H9 (cell line): ENCODE results near the gene UBA5. TPM values are rescaled to one million over a fixed set of nuclear protein-coding genes. Genes with fewer than 3 reads are reported as not detected.

ENCODE experiments used
- DNase-seq: peaks from one replicate; pipeline ENCODE4 v3.0.0-alpha.2; 2017
- H2AFZ ChIP-seq: one replicate; pipeline ENCODE4 v1.6.1; 2013; ENCODE audit warnings: mild to moderate bottlenecking, low read length, control low read depth, moderate library complexity
- H2AK5ac ChIP-seq: 2 replicates; pipeline ENCODE4 v1.6.1; 2013; ENCODE audit warnings: low read length, control low read depth, mixed read lengths; ENCODE audit not compliant: insufficient read length
- H2BK120ac ChIP-seq: one replicate; pipeline ENCODE4 v1.6.1; 2013; ENCODE audit warnings: low read depth, mild to moderate bottlenecking, low read length, control low read depth, inconsistent platforms; ENCODE audit not compliant: poor library complexity, severe bottlenecking
- H2BK12ac ChIP-seq: 2 replicates; pipeline ENCODE4 v1.6.1; 2013; ENCODE audit warnings: low read length, control low read depth, mixed read lengths, low read depth; ENCODE audit not compliant: insufficient read length
- H2BK15ac ChIP-seq: 2 replicates; pipeline ENCODE4 v1.6.1; 2013; ENCODE audit warnings: low read depth, low read length, control low read depth
- H2BK20ac ChIP-seq: one replicate; pipeline ENCODE4 v1.6.1; 2013; ENCODE audit warnings: low read depth, mild to moderate bottlenecking, low read length, control low read depth, inconsistent platforms; ENCODE audit not compliant: poor library complexity, severe bottlenecking
- H2BK5ac ChIP-seq: 2 replicates; pipeline ENCODE4 v1.6.1; 2013; ENCODE audit warnings: low read length, control low read depth, mixed read lengths; ENCODE audit not compliant: insufficient read length
- H3K14ac ChIP-seq: 2 replicates; pipeline ENCODE4 v1.6.1; 2013; ENCODE audit warnings: low read length, control low read depth; ENCODE audit not compliant: insufficient read depth
- H3K18ac ChIP-seq: 2 replicates; pipeline ENCODE4 v1.6.1; 2013; ENCODE audit warnings: low read depth, mild to moderate bottlenecking, mixed read lengths, low read length, control low read depth; ENCODE audit not compliant: insufficient read length
- H3K23ac ChIP-seq: 2 replicates; pipeline ENCODE4 v1.6.1; 2013; ENCODE audit warnings: low read length, control low read depth, mixed read lengths, low read depth; ENCODE audit not compliant: insufficient read length
- H3K23me2 ChIP-seq: 2 replicates; pipeline ENCODE4 v1.6.1; 2013; ENCODE audit warnings: low read depth, mild to moderate bottlenecking, mixed read lengths, low read length, control low read depth; ENCODE audit not compliant: insufficient read length, poor library complexity, severe bottlenecking
- H3K27ac ChIP-seq: 2 replicates; pipeline ENCODE4 v1.5.1; 2013; ENCODE audit warnings: low read length, control low read depth, mixed read lengths, low read depth; ENCODE audit not compliant: insufficient read length
- H3K27me3 ChIP-seq: 2 replicates; pipeline ENCODE4 v1.6.1; 2013; ENCODE audit warnings: low read length, control low read depth, inconsistent platforms; ENCODE audit not compliant: insufficient read depth
- H3K4ac ChIP-seq: 2 replicates; pipeline ENCODE4 v1.6.1; 2013; ENCODE audit warnings: low read depth, mild to moderate bottlenecking, control low read depth, inconsistent platforms, low read length, moderate library complexity
- H3K4me1 ChIP-seq: 2 replicates; pipeline ENCODE4 v1.6.1; 2013; ENCODE audit warnings: low read length, control low read depth, inconsistent platforms; ENCODE audit not compliant: insufficient read depth
- H3K4me2 ChIP-seq: 2 replicates; pipeline ENCODE4 v1.6.1; 2013; ENCODE audit warnings: low read length, control low read depth, mixed read lengths; ENCODE audit not compliant: insufficient read length, insufficient read depth
- H3K56ac ChIP-seq: 2 replicates; pipeline ENCODE4 v1.6.1; 2013; ENCODE audit warnings: low read depth, mild to moderate bottlenecking, mixed read lengths, low read length, control low read depth; ENCODE audit not compliant: insufficient read length
- H3K79me1 ChIP-seq: 2 replicates; pipeline ENCODE4 v1.6.1; 2013; ENCODE audit warnings: low read depth, mild to moderate bottlenecking, moderate library complexity, low read length, control low read depth, inconsistent platforms; ENCODE audit not compliant: insufficient read depth, poor library complexity, severe bottlenecking
- H3K79me2 ChIP-seq: 2 replicates; pipeline ENCODE4 v1.6.1; 2013; ENCODE audit warnings: low read length, control low read depth, inconsistent platforms; ENCODE audit not compliant: insufficient read depth
- H3K9ac ChIP-seq: 2 replicates; pipeline ENCODE4 v1.6.1; 2013; ENCODE audit warnings: low read length, control low read depth, mixed read lengths; ENCODE audit not compliant: insufficient read length; ENCODE audit errors: extremely low read depth
- H3K9me3 ChIP-seq: one replicate; pipeline ENCODE4 v1.6.1; 2013; ENCODE audit warnings: low read depth, low read length, inconsistent platforms; ENCODE audit not compliant: control insufficient read depth
- H3T11ph ChIP-seq: one replicate; pipeline ENCODE4 v1.6.1; 2013; ENCODE audit warnings: mild to moderate bottlenecking, low read length, control low read depth, inconsistent platforms
- H4K20me1 ChIP-seq: one replicate; pipeline ENCODE4 v1.6.1; 2013; ENCODE audit not compliant: control insufficient read depth, insufficient read length, insufficient read depth
- H4K5ac ChIP-seq: 2 replicates; pipeline ENCODE4 v1.6.1; 2013; ENCODE audit warnings: low read depth, mild to moderate bottlenecking, mixed read lengths, low read length, control low read depth; ENCODE audit not compliant: insufficient read length
- H4K8ac ChIP-seq: replicated peaks from 2 replicates; pipeline ENCODE4 v1.6.1; 2013; ENCODE audit warnings: low read length, control low read depth, mixed read lengths, low read depth; ENCODE audit not compliant: insufficient read length
- H4K91ac ChIP-seq: 2 replicates; pipeline ENCODE4 v1.6.1; 2013; ENCODE audit warnings: low read depth, mild to moderate bottlenecking, moderate library complexity, mixed read lengths, low read length, control low read depth; ENCODE audit not compliant: insufficient read length
- H3K27ac Mint-ChIP-seq, 3 experiments: 2 replicates in 2 of 3; 3 replicates in 1 of 3; pipeline ENCODE4 v1.8.0; 2020 to 2021; ENCODE audit warnings: mixed read lengths in 3 of 3, mild to moderate bottlenecking in 1 of 3, moderate library complexity in 1 of 3
- H3K27me3 Mint-ChIP-seq: 2 replicates; pipeline ENCODE4 v1.8.0; 2021; ENCODE audit warnings: low read depth, mild to moderate bottlenecking, moderate library complexity, mixed read lengths
- H3K36me3 Mint-ChIP-seq, 3 experiments: 2 replicates in 2 of 3; 3 replicates in 1 of 3; pipeline ENCODE4 v1.8.0; 2020 to 2021; ENCODE audit warnings: low read depth in 3 of 3, mixed read lengths in 3 of 3; ENCODE audit not compliant: insufficient read depth in 1 of 3
- H3K4me1 Mint-ChIP-seq, 2 experiments: 2 replicates each; pipeline ENCODE4 v1.8.0; 2020; ENCODE audit warnings: mixed read lengths in 2 of 2
- H3K4me3 Mint-ChIP-seq, 2 experiments: 2 replicates in 1 of 2; 3 replicates in 1 of 2; pipeline ENCODE4 v1.8.0; 2020 to 2021; ENCODE audit warnings: mild to moderate bottlenecking in 2 of 2, mixed read lengths in 2 of 2, moderate library complexity in 1 of 2
- H3K9me3 Mint-ChIP-seq, 2 experiments: 2 replicates in 1 of 2; 3 replicates in 1 of 2; pipeline ENCODE4 v1.8.0; 2020; ENCODE audit warnings: mild to moderate bottlenecking in 2 of 2, mixed read lengths in 2 of 2, moderate library complexity in 1 of 2
- CTCF ChIP-seq: fragments of 200-600 bp; sonication (generic); conservative IDR thresholded peaks from 3 replicates; pipeline ENCODE4 v1.8.0; 2021; ENCODE audit warnings: antibody characterized with exemption, mild to moderate bottlenecking
- WGBS: extraction: QIAGEN DNeasy Blood & Tissue Kit; methylation state at CpG from one replicate; pipeline ENCODE4 v1.1.7; 2013; ENCODE audit warnings: missing lambda C conversion rate, low lambda C conversion rate, mixed read lengths; ENCODE audit not compliant: insufficient read length; ENCODE audit errors: extremely low coverage; 5-methylcytosine and 5-hydroxymethylcytosine counted together
- total RNA-seq: library from RNA; stranded (reverse); gene quantifications from 2 replicates; pipeline ENCODE4 v1.2.1, GENCODE V29; 2021

UBA5 gene
- total RNA-seq, 1 experiment from 2014 or later, result 37.7 TPM

GRCh38 chr3:132695422-132695821, 35.3 kb downstream of the UBA5 start:
- Histone ChIP-seq H3K79me1 (no peaks in the 10 kb centered on the region), H3K4ac (no peak overlapping the region), H3K79me2 (no peaks in the 10 kb centered on the region), H3T11ph (no peak overlapping the region), H3K56ac (no peak overlapping the region), H3K23ac (no peak overlapping the region), H4K91ac (no peak overlapping the region), H3K14ac (no peak overlapping the region), H3K18ac (no peak overlapping the region), H4K20me1 (no peaks in the 10 kb centered on the region), H3K27ac (no peak overlapping the region), H2BK20ac (no peak overlapping the region), H2AK5ac (no peak overlapping the region), H4K5ac (no peak overlapping the region), H2BK5ac (no peak overlapping the region), H2BK12ac (no peak overlapping the region), H2BK15ac (no peak overlapping the region), H2AFZ (no peak overlapping the region), H3K23me2 (no peaks in the 10 kb centered on the region), H3K4me2 (no peak overlapping the region), H3K9me3 (no peaks in the 10 kb centered on the region), H3K27me3 (no peaks in the 10 kb centered on the region), H4K8ac (no peak overlapping the region), H3K9ac (no peak overlapping the region), H3K4me1 (no peaks in the 10 kb centered on the region), H2BK120ac (no peak overlapping the region)
- no peak for DNase-seq
- no peaks in the 10 kb centered on the region for H3K27me3 Mint-ChIP-seq
- no CpG with 5 or more reads among the region's 1 CpG for WGBS
- H3K9me3 Mint-ChIP-seq, result no peaks in the 10 kb centered on the region
- peaks cover 10 to 50% (median 45%) of the 10 kb centered on the region in 3 experiments; a peak in 6 of 7 replicates for H3K36me3 Mint-ChIP-seq
- no peak overlapping the region for H3K4me3 Mint-ChIP-seq
- H3K27ac Mint-ChIP-seq, result no peak overlapping the region
- no peaks in the 10 kb centered on the region for H3K4me1 Mint-ChIP-seq
- TF ChIP-seq CTCF, result no peak
